ENCODE measurements around the gene TEDC1.

- TF ChIP-seq POLR2AphosphoS5 (IDR thresholded peaks at IDR 0.05; ENCODE audit: low read depth, low read length) (no peak), REST (IDR thresholded peaks at IDR 0.05; ENCODE audit: insufficient read depth in 1 of 2, low read depth in 2 of 2, low read length in 2 of 2) (no peak), SIN3A (IDR thresholded peaks at IDR 0.05; ENCODE audit: borderline replicate concordance, insufficient read depth, low read length) (no peak), FOXP2 (optimal IDR thresholded peaks at IDR 0.05; ENCODE audit: borderline replicate concordance, extremely low read depth, extremely low read length, insufficient read depth) (no peak)
Measured at GRCh38 chr14:105505101-105505500, 14.1 kb downstream of the TEDC1 start.
